Measurements from ENCODE around the gene CLASP2. TPM values are rescaled to one million over a fixed set of nuclear protein-coding genes. Genes with fewer than 3 reads are reported as not detected.

CLASP2 gene
- total RNA-seq, 1 donor: 56.7 TPM

DNA sequence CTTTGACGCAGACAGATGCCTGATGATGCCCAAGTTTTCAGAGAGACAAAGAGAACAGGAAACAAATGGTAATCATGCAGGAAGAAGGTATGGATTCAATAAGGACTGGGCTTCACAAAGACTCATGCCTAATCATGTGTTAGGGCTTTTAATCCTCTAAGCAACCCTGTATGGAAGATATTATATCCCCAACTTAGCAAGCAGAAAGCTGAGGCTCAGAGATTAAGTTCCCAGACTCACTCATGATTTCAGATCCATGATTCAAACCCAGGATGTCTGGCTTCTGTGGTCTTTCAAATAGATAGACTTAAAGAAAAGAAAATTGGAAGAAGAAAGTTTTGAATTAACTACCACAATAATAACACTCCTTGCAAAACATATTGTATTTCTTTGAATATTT is 4.1 kb upstream of the CLASP2 start:
- H3K4me3 ChIP-seq (ENCODE audit: low read depth, low read length): no peak overlapping the region
- TF ChIP-seq, protein P1, sequence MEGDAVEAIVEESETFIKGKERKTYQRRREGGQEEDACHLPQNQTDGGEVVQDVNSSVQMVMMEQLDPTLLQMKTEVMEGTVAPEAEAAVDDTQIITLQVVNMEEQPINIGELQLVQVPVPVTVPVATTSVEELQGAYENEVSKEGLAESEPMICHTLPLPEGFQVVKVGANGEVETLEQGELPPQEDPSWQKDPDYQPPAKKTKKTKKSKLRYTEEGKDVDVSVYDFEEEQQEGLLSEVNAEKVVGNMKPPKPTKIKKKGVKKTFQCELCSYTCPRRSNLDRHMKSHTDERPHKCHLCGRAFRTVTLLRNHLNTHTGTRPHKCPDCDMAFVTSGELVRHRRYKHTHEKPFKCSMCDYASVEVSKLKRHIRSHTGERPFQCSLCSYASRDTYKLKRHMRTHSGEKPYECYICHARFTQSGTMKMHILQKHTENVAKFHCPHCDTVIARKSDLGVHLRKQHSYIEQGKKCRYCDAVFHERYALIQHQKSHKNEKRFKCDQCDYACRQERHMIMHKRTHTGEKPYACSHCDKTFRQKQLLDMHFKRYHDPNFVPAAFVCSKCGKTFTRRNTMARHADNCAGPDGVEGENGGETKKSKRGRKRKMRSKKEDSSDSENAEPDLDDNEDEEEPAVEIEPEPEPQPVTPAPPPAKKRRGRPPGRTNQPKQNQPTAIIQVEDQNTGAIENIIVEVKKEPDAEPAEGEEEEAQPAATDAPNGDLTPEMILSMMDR (IDR thresholded peaks at IDR 0.05; ENCODE audit: insufficient read depth, low read length): no peak
- no peak for DNase-seq (ENCODE audit: low read depth)

DNA sequence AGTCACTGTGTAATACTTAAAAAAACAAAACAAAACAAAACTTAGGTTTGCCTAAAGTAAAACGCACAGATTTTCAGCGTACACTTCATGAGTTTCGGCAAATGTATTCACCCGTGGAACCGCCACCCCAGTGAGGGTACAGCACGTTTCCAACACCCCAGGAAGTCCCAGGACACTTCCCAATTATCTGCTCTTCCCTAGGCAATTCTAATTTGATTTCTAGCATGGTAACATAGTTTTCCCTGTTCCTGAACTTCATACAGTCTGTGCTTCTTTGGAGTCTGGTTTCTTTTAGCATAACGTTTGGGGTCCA is 497 bp upstream of the CLASP2 start:
- DNase-seq (ENCODE audit: low read depth): no peak

DNA sequence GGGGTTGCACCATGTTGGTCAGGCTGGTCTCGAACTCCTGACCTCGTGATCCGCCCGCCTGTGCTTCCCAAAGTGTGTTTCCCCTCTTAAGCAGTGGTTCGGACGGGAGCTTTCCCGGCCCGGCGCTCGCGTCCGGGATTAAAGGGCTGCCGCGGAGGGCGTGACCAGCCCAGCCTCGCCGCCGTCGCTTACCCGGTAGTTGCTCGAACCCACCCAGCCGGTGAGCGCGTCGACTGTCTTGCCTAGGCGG is 513 bp downstream of the CLASP2 start:
- DNase-seq (ENCODE audit: low read depth): peak; percentile 57
- peak overlapping the region; percentile 79 for H3K4me3 ChIP-seq (ENCODE audit: low read depth, low read length)
- TF ChIP-seq, protein P1 (IDR thresholded peaks at IDR 0.05; ENCODE audit: insufficient read depth, low read length): no peak

More for the DNA sequence above, 497 bp upstream of the CLASP2 start:
- TF ChIP-seq, protein P1 (IDR thresholded peaks at IDR 0.05; ENCODE audit: insufficient read depth, low read length): no peak
- H3K4me3 ChIP-seq (ENCODE audit: low read depth, low read length): peak overlapping the region; percentile 79

- peak; percentile 4 for DNase-seq (ENCODE audit: low read depth)
- H3K4me3 ChIP-seq (ENCODE audit: low read depth, low read length): peak overlapping the region; percentile 79
- TF ChIP-seq, protein P1 (IDR thresholded peaks at IDR 0.05; ENCODE audit: insufficient read depth, low read length): no peak
These were observed 1.8 kb downstream of the CLASP2 start for GRCh38 chr3:33716227-33716626.

- TF ChIP-seq, protein P1 (IDR thresholded peaks at IDR 0.05; ENCODE audit: insufficient read depth, low read length): no peak
- H3K4me3 ChIP-seq (ENCODE audit: low read depth, low read length): no peak overlapping the region
- DNase-seq (ENCODE audit: low read depth): no peak
These were observed 7.0 kb downstream of the CLASP2 start for GRCh38 chr3:33711100-33711499.

DNA sequence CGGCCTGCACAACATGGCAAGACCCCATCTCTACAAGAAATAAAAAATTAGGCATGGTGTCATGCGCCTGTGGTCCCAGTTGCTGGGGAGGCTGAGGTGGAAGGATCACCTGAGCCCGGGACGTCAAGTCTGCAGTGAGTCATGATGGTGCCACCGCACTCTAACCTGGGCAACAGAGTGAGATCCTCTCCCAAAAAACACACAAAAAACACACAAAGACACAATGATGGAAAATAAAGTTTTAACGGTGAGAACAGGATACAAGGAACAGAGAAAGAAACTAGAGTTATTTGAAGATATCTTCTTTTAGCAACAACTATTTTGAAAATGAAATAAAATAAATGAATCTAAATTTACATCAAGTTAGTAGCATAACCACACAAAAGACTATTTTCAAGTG is 12.0 kb downstream of the CLASP2 start:
- no peak overlapping the region for H3K4me3 ChIP-seq (ENCODE audit: low read depth, low read length)
- TF ChIP-seq, protein P1 (IDR thresholded peaks at IDR 0.05; ENCODE audit: insufficient read depth, low read length): no peak
- no peak for DNase-seq (ENCODE audit: low read depth)

DNA sequence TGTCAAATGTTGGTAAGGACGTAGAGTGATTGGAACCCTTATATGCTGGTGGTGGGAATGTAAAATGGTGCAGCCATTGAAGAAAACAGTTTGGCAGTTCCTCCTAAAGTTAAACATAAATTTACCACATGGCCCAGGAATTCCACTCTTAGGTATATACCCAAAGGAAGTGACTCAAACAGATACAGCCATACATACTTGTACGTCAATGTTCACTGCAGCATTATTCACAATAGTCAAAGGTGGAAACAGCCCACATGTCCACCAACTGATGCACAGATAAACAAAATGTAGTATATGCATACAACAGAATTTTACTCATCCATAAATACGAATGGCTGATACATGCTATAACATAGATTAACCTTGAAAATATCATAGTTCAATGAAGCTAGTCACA is 13.2 kb downstream of the CLASP2 start:
- H3K4me3 ChIP-seq (ENCODE audit: low read depth, low read length): no peak overlapping the region
- TF ChIP-seq, protein P1 (IDR thresholded peaks at IDR 0.05; ENCODE audit: insufficient read depth, low read length): no peak
- DNase-seq (ENCODE audit: low read depth): no peak
